Measurements from ENCODE around the gene NRXN3. TPM values are rescaled to one million over a fixed set of nuclear protein-coding genes. Genes with fewer than 3 reads are reported as not detected.

NRXN3 gene
- total RNA-seq, 1 donor from 2014 or later, result 19.8 TPM

- no peaks in the 10 kb centered on the region for H3K9me3 Mint-ChIP-seq
- H3K27ac Mint-ChIP-seq, result no peak overlapping the region
- DNase-seq (ENCODE audit: extremely low spot score, unreplicated experiment), result no peak
- no peak for TF ChIP-seq CTCF (conservative IDR thresholded peaks at IDR 0.05)
- no peak overlapping the region for H3K4me3 Mint-ChIP-seq
- H3K36me3 Mint-ChIP-seq, result peaks cover 4% of the 10 kb centered on the region
- H3K4me1 Mint-ChIP-seq (ENCODE audit: unreplicated experiment), result no peaks in the 10 kb centered on the region
- peaks cover 9% of the 10 kb centered on the region for H3K27me3 Mint-ChIP-seq
These were observed 1305.8 kb downstream of the NRXN3 start for GRCh38 chr14:79475887-79476532.

GRCh38 chr14:79476552-79476951 lies 1306.4 kb downstream of the NRXN3 start:
- DNase-seq (ENCODE audit: extremely low spot score, unreplicated experiment), result no peak

GRCh38 chr14:79480212-79480611 lies 1310.0 kb downstream of the NRXN3 start:
- Mint-ChIP-seq H3K4me1 (ENCODE audit: unreplicated experiment) (peaks cover 15% of the 10 kb centered on the region), H3K4me3 (no peak overlapping the region), H3K27me3 (no peaks in the 10 kb centered on the region), H3K27ac (no peak overlapping the region), H3K36me3 (peaks cover 4% of the 10 kb centered on the region), H3K9me3 (no peaks in the 10 kb centered on the region)
- DNase-seq (ENCODE audit: extremely low spot score, unreplicated experiment), result no peak
- no peak for TF ChIP-seq CTCF (conservative IDR thresholded peaks at IDR 0.05)

More at GRCh38 chr14:79476552-79476951, 1306.4 kb downstream of the NRXN3 start:
- TF ChIP-seq CTCF (conservative IDR thresholded peaks at IDR 0.05), result no peak
- no peaks in the 10 kb centered on the region for H3K9me3 Mint-ChIP-seq
- H3K4me1 Mint-ChIP-seq (ENCODE audit: unreplicated experiment), result no peaks in the 10 kb centered on the region
- H3K27me3 Mint-ChIP-seq, result peaks cover 6% of the 10 kb centered on the region
- H3K4me3 Mint-ChIP-seq, result no peak overlapping the region
- no peak overlapping the region for H3K27ac Mint-ChIP-seq
- peaks cover 4% of the 10 kb centered on the region for H3K36me3 Mint-ChIP-seq

- no peak overlapping the region for H3K4me3 Mint-ChIP-seq
- no peaks in the 10 kb centered on the region for H3K27me3 Mint-ChIP-seq
- DNase-seq (ENCODE audit: extremely low spot score, unreplicated experiment), result no peak
- H3K4me1 Mint-ChIP-seq (ENCODE audit: unreplicated experiment), result peaks cover 15% of the 10 kb centered on the region
- H3K9me3 Mint-ChIP-seq, result no peaks in the 10 kb centered on the region
- peaks cover 4% of the 10 kb centered on the region for H3K36me3 Mint-ChIP-seq
- H3K27ac Mint-ChIP-seq, result no peak overlapping the region
- TF ChIP-seq CTCF (conservative IDR thresholded peaks at IDR 0.05), result no peak
These were observed 1312.7 kb downstream of the NRXN3 start for GRCh38 chr14:79482825-79483224.

- no peak overlapping the region for H3K4me3 Mint-ChIP-seq
- TF ChIP-seq CTCF (conservative IDR thresholded peaks at IDR 0.05), result no peak
- peaks cover 4% of the 10 kb centered on the region for H3K36me3 Mint-ChIP-seq
- no peak overlapping the region for H3K27ac Mint-ChIP-seq
- DNase-seq (ENCODE audit: extremely low spot score, unreplicated experiment), result no peak
- peaks cover 5% of the 10 kb centered on the region for H3K9me3 Mint-ChIP-seq
- H3K4me1 Mint-ChIP-seq (ENCODE audit: unreplicated experiment), result peaks cover 15% of the 10 kb centered on the region
- H3K27me3 Mint-ChIP-seq, result no peaks in the 10 kb centered on the region
These were observed 1313.6 kb downstream of the NRXN3 start for GRCh38 chr14:79483477-79484388.
